Tibial nerve (tissue), 4 donors: ENCODE data around the gene ZDHHC11.
"Not testable (repeated sequence)": the region's sequence is repeated elsewhere in the genome, so short reads cannot be mapped to it uniquely, and the experiment has no call there.

Source experiments
- EP300 ChIP-seq, 2 donors: sonication (generic); formaldehyde crosslinking; IDR thresholded peaks; one replicate each; pipeline ENCODE4 v1.6.1; 2017; ENCODE audit warnings: antibody characterized with exemption in 2 of 2, mild to moderate bottlenecking in 1 of 2
- TF ChIP-seq, protein P1 (sequence below), 5 experiments: fragments of 200-600 bp in 3 of 5; fragments of 450-650 bp in 2 of 5; sonication (generic) in 3 of 5; IDR thresholded peaks; one replicate each; pipeline ENCODE4 v1.5.1; 2016 to 2019; ENCODE audit warnings: antibody characterized with exemption in 5 of 5, mild to moderate bottlenecking in 3 of 5, moderate library complexity in 2 of 5

DNA sequence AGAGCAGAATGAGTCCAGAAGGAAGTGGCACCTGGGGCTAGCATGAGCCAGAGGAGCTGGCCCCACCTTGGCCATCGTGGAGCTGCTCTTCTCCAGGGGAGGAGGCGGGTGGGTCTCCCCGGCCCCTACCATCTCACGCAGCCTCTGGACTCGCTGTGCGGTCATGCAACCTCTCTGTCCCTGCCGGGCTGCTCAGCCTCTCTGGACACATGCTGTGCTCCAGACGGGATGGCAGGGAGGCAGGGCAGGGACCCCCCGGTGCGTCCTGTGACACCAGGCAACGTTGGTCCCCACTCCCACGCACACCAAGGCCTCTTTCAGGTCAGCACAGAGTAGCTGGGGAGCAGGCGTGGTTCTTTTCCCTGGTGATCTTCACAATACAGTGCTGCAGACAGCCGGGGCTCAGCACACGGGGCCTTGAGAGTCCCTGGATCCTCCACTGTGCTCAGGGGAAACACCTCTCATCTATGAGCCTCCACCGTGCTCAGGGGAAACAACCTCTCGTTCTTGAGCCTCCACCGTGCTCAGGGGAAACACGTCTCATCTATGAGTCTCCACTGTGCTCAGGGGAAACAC, 97.1 kb downstream of the ZDHHC11 start:
- TF ChIP-seq, protein P1, sequence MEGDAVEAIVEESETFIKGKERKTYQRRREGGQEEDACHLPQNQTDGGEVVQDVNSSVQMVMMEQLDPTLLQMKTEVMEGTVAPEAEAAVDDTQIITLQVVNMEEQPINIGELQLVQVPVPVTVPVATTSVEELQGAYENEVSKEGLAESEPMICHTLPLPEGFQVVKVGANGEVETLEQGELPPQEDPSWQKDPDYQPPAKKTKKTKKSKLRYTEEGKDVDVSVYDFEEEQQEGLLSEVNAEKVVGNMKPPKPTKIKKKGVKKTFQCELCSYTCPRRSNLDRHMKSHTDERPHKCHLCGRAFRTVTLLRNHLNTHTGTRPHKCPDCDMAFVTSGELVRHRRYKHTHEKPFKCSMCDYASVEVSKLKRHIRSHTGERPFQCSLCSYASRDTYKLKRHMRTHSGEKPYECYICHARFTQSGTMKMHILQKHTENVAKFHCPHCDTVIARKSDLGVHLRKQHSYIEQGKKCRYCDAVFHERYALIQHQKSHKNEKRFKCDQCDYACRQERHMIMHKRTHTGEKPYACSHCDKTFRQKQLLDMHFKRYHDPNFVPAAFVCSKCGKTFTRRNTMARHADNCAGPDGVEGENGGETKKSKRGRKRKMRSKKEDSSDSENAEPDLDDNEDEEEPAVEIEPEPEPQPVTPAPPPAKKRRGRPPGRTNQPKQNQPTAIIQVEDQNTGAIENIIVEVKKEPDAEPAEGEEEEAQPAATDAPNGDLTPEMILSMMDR (IDR thresholded peaks at IDR 0.05): not testable (repeated sequence)
- not testable (repeated sequence) for TF ChIP-seq EP300 (IDR thresholded peaks at IDR 0.05)
